HG03520 (cell line): ENCODE results near the gene GPR84.

Experiments used
- ATAC-seq: cut with Tn5 transposase; IDR thresholded peaks from one replicate; pipeline ENCODE4 v1.9.1; 2021; ENCODE audit warnings: mild to moderate bottlenecking, moderate library complexity; ENCODE audit not compliant: unreplicated experiment

The GPR84 gene

GRCh38 chr12:54374562-54375258 lies 10.4 kb upstream of the GPR84 start:
- no peak for ATAC-seq

GRCh38 chr12:54373649-54374561 lies 9.6 kb upstream of the GPR84 start:
- ATAC-seq, result no peak

GRCh38 chr12:54372113-54372806 lies 8.0 kb upstream of the GPR84 start:
- ATAC-seq, result no peak

DNA sequence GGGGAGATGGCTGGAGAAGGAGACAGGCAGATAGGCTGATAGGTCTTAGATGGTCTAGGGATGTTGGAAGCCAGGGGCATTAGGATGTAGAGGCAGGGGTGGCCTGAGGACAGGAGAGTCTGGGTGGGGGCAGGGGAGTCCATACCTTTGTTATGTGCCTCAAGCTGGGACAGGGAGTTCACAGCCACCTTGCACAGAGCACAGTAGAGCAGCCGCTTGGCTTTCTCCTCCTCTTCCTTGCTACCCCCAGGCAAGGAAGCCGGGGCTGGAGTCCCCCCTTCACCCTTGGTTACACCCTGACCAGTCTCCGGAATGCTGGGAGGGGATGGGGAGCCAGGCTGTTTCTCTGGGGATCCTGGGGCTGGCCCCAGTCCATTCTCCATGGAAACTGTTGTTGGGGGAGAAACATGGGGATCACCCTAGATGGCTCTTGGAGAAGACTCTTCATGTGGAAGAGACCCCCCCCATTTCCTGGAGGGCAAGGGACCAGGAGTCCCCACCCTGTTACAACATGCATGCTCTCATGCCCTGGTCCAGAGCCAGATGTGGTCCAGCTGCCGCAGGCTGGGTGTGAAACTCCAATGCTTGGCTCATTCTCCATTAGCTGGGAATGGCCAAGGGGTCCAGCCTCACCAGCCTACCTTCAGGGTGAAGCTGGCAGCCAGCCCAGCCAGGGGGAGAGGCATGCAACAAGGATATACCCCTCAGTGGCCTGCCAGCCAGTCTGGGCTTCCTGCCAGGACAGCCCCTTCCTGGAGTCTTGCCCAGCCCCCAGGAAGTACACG lies 7.2 kb upstream of the GPR84 start:
- ATAC-seq, result no peak

- no peak for ATAC-seq
These were observed 6.0 kb upstream of the GPR84 start for GRCh38 chr12:54370171-54370730.

DNA sequence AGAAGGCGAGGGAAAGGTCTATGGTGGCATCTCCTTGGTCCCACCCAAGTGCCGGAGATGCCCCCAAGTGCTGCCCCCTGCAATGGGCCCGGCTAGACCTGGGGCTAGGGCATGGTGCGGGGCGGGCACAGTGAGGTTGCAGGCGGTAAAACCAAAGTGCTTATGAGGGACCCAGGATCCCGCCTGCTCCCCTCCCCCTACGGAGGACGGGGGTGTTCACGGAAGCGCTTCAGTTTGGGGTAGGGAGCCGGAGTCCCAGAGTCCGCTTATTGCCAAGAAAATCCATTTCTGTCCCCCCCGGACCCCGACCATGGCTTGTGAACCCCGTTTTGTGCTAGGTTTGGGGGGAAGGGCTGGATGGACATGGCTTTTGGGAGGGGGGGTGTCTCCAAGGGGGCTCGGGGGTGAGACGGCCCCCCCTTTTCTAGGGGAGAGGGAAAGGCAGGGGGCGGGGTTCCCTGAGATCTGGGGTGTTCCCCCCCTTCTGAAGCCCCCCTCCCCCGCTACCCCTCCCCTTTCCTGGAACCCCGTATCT lies 5.4 kb upstream of the GPR84 start:
- ATAC-seq, result no peak

DNA sequence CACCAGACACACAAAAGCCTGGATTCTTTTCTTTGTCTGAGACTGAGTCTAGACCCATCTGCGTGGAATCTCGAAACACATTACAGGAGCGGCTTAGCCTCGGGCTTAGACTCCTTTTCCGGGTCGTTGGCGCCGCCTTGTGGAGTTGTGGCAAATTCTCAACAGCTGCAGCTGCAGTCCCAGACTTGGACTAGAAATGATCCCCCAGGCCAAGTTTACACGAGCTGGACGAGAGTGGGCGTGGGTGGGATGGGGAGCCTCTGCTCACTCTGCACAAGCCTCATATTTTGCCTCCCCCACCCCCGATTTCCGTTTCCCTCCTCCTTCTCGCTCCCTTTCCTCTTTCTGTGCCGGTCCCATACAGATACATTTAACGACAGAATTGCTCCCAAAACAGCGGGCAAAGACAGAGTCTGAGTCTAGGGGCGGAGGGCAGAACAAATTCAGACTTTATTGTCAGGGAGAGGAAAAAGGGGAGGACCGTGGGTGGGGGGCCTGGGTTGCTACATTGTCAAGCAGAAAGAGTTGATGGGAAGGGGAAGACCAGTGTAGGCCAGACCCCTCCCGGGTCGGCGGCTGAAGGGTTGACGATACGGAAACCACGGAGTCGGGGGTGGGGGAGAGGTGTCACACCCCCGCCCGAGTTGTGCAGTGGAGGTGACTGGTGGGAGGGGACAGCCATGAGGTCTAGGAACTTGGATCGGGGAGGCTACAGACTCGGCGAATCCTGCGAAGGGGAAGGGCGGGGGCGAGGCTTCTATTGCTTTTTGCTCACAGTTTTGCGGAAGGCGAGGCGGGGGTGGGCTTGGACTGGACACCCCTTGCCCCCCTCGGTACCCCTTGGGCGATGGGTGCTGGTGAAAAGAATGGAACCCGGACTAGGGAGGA lies 4.7 kb upstream of the GPR84 start:
- ATAC-seq, result peak; percentile 72

GRCh38 chr12:54368025-54368708 lies 3.9 kb upstream of the GPR84 start:
- ATAC-seq, result peak; percentile 16

DNA sequence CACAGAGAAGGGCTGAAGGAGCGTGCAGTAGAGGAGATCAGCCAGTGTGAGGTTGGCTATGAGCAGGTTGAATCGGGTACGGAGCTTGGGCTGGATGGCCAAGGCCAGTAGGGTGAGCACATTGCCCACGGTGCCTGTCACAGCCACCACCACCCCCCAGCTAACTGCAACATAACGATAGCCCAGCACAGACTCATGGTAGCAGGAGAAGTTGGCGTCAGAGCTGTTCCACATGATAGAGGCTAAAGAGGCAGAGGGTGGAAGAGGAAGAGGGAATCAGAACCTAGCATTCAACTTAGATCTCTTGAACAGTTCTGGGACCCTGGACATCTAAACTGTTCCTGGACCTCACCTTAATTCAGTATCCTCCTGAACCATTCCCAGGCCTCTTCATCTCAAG lies 668 bp downstream of the GPR84 start:
- ATAC-seq, result no peak

- no peak for ATAC-seq
These were observed 1.2 kb downstream of the GPR84 start for GRCh38 chr12:54363047-54363446.

DNA sequence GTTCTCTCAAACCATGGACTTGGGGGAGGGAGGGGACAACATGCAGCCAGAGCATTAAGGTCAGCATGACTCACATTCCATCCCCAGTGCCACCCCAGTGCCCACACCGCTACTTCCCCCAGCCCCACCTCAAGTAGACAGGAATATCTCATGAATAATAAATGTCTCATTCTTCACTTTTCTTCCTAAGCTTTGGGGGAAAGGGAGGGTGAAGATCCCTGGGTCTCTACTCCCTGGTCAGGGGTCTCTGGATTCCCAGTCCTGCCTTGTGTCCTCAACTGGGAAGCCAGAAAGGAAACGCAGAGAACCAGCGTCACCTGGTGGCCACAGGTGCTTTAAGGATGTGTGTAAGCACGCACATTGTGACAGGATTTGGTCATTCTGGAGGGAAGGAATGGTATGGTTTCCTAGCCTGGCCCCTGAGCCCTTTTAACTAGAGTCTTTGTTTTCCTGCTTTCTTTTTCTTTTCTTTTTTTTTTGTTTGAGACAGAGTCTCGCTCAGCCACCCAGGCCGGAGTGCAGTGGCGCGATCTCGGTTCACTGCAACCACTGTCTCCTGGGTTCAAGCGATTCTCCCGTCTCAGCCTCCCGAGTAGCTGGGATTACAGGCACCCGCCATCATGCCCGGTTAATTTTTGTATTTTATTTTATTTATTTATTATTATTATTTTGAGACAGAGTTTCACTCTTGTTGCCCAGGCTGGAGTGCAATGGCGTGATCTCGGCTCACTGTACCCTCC lies 3.4 kb downstream of the GPR84 start:
- ATAC-seq, result no peak

DNA sequence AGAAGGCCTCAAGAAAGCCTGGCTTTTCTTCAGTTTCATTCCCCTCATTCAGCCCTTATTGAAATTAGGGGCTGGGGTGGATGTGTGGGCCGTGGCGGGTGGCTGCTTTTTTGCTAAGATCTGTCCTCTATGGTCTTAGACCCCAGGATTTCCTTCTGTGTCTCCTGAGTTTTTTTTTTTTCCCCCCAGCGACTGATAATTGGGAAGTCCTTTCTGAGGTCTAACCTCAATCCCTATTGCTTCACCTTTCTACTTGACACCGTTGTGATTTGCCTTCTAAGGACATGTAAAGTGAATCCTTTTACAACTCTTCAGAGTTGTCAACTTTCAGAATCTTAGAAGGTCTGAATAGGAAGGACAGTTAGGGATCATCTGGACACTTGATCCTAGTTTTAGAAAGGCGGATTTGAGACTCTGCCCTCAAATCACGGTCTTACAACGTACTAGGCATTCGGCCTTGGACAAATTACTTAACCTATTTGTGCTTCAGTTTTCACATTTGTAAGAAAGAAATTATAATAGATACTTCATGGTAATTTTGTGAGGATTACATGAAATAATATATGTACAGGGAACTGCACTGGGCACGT lies 4.4 kb downstream of the GPR84 start:
- ATAC-seq, result no peak

- ATAC-seq, result peak; percentile 97
These were observed 5.1 kb downstream of the GPR84 start for GRCh38 chr12:54358945-54359761.

- no peak for ATAC-seq
These were observed 5.9 kb downstream of the GPR84 start for GRCh38 chr12:54358191-54358944.

DNA sequence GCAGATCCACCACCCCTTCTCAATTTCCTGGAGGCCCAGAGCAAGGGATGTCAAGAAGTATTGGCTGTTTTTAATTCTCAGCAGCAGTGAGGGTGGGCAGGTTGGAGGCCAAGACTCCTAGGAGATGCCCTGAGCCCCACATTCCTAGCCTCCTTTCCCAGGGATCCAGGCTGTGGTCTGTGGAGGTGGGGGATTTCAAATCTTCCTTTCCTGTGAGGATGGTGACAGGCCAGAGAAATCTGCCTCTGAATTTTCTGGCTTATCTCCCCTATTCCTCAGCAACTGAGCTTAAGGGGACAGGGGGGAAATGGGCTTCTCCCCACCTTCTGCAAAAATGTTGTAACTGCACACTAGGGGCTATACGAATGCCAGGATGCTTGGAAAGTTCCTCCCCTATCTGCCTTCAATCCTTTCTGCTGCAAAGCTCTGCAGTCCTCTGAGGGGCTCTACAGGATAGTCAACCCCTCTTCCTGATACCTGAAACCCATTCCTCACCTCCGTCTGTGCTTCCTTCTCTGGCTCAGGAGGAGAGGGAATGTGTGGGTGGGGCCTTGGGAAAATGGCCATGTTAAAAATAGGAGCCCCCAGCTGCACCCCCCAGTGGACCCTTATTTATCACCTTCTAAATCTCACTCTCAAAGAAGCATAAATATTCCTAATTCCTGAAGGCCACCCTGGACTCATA lies 6.6 kb downstream of the GPR84 start:
- no peak for ATAC-seq
